Measurements from ENCODE around the gene CCL20.

DNA sequence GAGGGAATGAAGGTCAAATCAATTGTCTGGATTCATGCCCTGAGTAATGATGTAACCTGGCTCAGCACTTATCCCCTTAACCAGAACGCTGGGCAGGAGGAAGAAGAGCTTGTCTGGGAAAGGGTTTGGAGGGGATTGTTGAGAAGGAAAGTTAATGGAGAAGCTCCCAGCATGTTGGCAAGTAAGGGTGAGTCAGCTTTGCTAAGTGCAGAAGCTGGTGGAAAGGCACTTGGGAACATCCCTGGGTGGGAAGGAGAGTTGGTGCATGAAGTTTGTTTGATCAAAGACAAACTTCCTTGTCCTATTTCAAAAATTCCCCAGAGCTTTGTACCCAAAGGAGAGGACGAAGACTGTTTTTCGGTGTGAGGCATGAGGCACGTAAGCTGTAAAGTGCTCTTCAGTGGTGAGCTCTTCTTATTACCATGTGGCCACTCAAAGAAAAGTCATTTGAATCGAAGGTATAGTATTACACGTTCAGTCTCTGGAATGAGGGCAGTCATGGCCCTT lies 40.2 kb downstream of the CCL20 start:
- TF ChIP-seq ARNT (IDR thresholded peaks at IDR 0.05): no peak
- no peak for TF ChIP-seq SP1 (IDR thresholded peaks at IDR 0.05)
- no peak for TF ChIP-seq NFRKB (IDR thresholded peaks at IDR 0.05)
- no peak for TF ChIP-seq BHLHE40 (IDR thresholded peaks at IDR 0.05; ENCODE audit: borderline replicate concordance)
- TF ChIP-seq FOXM1 (IDR thresholded peaks at IDR 0.05; ENCODE audit: borderline replicate concordance): no peak
- TF ChIP-seq ELF4 (IDR thresholded peaks at IDR 0.05): no peak
- no peak for TF ChIP-seq FOXA1 (IDR thresholded peaks at IDR 0.05)
- no peak for TF ChIP-seq FOXK2 (IDR thresholded peaks at IDR 0.05)
- no peak for TF ChIP-seq L3MBTL2 (conservative IDR thresholded peaks at IDR 0.05)
- TF ChIP-seq SUZ12 (IDR thresholded peaks at IDR 0.05): no peak
- TF ChIP-seq ZNF384 (IDR thresholded peaks at IDR 0.05): no peak
- TF ChIP-seq, protein P1, sequence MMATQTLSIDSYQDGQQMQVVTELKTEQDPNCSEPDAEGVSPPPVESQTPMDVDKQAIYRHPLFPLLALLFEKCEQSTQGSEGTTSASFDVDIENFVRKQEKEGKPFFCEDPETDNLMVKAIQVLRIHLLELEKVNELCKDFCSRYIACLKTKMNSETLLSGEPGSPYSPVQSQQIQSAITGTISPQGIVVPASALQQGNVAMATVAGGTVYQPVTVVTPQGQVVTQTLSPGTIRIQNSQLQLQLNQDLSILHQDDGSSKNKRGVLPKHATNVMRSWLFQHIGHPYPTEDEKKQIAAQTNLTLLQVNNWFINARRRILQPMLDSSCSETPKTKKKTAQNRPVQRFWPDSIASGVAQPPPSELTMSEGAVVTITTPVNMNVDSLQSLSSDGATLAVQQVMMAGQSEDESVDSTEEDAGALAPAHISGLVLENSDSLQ (IDR thresholded peaks at IDR 0.05): no peak

Data from HEK293T (cell line).